Panc1 (cell line): ENCODE results near the gene OR2L2.

Experiments
- POLR2AphosphoS5 ChIP-seq: IDR thresholded peaks from 2 replicates; pipeline ENCODE4 v1.6.1; 2012; ENCODE audit warnings: mild to moderate bottlenecking, low read depth, low read length, moderate library complexity
- SIN3A ChIP-seq: IDR thresholded peaks from 2 replicates; pipeline ENCODE4 v1.6.1; 2012; ENCODE audit warnings: low read depth, mild to moderate bottlenecking, low read length, moderate library complexity, borderline replicate concordance; ENCODE audit not compliant: insufficient read depth
- TCF7L2 ChIP-seq: IDR thresholded peaks from 2 replicates; pipeline ENCODE4 v1.6.1; 2011; ENCODE audit warnings: mild to moderate bottlenecking, low read depth, low read length, inconsistent platforms
- TF ChIP-seq, protein P1 (sequence below): fragments of 450-650 bp; IDR thresholded peaks from 2 replicates; pipeline ENCODE4 v1.5.1; 2017; ENCODE audit warnings: mild to moderate bottlenecking

DNA sequence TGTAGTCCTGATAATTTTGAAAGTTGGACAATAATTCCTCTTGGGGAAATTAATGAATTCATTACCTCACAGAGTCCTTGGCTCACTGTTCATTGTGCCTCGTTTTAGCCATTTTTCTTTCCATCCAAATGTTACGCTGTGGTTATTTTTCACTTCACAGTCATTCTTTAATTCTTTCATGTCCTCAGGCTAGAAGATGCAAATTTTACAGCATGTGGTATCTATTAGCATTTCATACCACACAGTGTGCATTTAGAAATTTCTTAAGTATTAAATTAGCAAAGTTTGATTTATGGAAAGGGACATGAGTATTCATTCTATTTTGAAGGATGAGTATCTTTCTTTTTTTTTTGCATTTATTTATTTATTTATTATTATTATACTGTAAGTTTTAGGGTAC is 35.2 kb downstream of the OR2L2 start:
- TF ChIP-seq, protein P1, sequence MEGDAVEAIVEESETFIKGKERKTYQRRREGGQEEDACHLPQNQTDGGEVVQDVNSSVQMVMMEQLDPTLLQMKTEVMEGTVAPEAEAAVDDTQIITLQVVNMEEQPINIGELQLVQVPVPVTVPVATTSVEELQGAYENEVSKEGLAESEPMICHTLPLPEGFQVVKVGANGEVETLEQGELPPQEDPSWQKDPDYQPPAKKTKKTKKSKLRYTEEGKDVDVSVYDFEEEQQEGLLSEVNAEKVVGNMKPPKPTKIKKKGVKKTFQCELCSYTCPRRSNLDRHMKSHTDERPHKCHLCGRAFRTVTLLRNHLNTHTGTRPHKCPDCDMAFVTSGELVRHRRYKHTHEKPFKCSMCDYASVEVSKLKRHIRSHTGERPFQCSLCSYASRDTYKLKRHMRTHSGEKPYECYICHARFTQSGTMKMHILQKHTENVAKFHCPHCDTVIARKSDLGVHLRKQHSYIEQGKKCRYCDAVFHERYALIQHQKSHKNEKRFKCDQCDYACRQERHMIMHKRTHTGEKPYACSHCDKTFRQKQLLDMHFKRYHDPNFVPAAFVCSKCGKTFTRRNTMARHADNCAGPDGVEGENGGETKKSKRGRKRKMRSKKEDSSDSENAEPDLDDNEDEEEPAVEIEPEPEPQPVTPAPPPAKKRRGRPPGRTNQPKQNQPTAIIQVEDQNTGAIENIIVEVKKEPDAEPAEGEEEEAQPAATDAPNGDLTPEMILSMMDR: no peak
- TF ChIP-seq POLR2AphosphoS5: no peak
- TF ChIP-seq TCF7L2: no peak
- no peak for TF ChIP-seq SIN3A
